ENCODE results near the gene ITGB5. TPM values are rescaled to one million over a fixed set of nuclear protein-coding genes. Genes with fewer than 3 reads are reported as not detected.

The ITGB5 gene
- total RNA-seq, 1 experiment from 2014 or later: 339 TPM

GRCh38 chr3:124745756-124746155 is 141.4 kb downstream of the ITGB5 start:
- ChIA-PET POLR2A (no interaction called here), CTCF (no interaction called here)
- Mint-ChIP-seq H3K9me3 (no peaks in the 10 kb centered on the region), H3K27ac (no peak overlapping the region), H3K4me3 (no peak overlapping the region), H3K27me3 (ENCODE audit: low read depth) (no peaks in the 10 kb centered on the region), H3K4me1 (peaks cover 6% of the 10 kb centered on the region; the same call in 1 of the 2 replicates), H3K36me3 (peaks cover 42% of the 10 kb centered on the region)
- ATAC-seq (no peak), DNase-seq (ENCODE audit: low spot score) (no peak)
- no peak for TF ChIP-seq PRDM15 (CRISPR knock-in tag; IDR thresholded peaks at IDR 0.05)
- TF ChIP-seq TEAD4 (CRISPR knock-in tag; IDR thresholded peaks at IDR 0.05): no peak

- POLR2A ChIA-PET: no interaction called here
- H3K27ac Mint-ChIP-seq: no peak overlapping the region
- no peak for ATAC-seq
- no peaks in the 10 kb centered on the region for H3K4me1 Mint-ChIP-seq
- H3K36me3 Mint-ChIP-seq: peaks cover 69% of the 10 kb centered on the region
- no peak overlapping the region for H3K4me3 Mint-ChIP-seq
- no peaks in the 10 kb centered on the region for H3K27me3 Mint-ChIP-seq (ENCODE audit: low read depth)
- CTCF ChIA-PET: no interaction called here
- no peak for DNase-seq (ENCODE audit: low spot score)
- H3K9me3 Mint-ChIP-seq: no peaks in the 10 kb centered on the region
- TF ChIP-seq NR1H2 (CRISPR knock-in tag; IDR thresholded peaks at IDR 0.05) (no peak), OVOL2 (CRISPR knock-in tag; IDR thresholded peaks at IDR 0.05; ENCODE audit: borderline replicate concordance) (no peak), CREM (CRISPR knock-in tag; IDR thresholded peaks at IDR 0.05) (no peak), ZBTB43 (CRISPR knock-in tag; IDR thresholded peaks at IDR 0.05) (no peak), ZNF281 (CRISPR knock-in tag; IDR thresholded peaks at IDR 0.05) (no peak), ERG (CRISPR knock-in tag; IDR thresholded peaks at IDR 0.05) (no peak), TCF7 (CRISPR knock-in tag; IDR thresholded peaks at IDR 0.05; ENCODE audit: low read depth) (no peak), AFF4 (CRISPR knock-in tag; IDR thresholded peaks at IDR 0.05; ENCODE audit: borderline replicate concordance) (no peak), CREB1 (CRISPR knock-in tag; IDR thresholded peaks at IDR 0.05) (no peak), ZSCAN18 (CRISPR knock-in tag; IDR thresholded peaks at IDR 0.05) (no peak), E2F5 (CRISPR knock-in tag; IDR thresholded peaks at IDR 0.05) (no peak), ETV6 (CRISPR knock-in tag; IDR thresholded peaks at IDR 0.05) (no peak), NFE2L1 (CRISPR knock-in tag; IDR thresholded peaks at IDR 0.05) (no peak), ATF6 (CRISPR knock-in tag; IDR thresholded peaks at IDR 0.05) (no peak), RELA (CRISPR knock-in tag; IDR thresholded peaks at IDR 0.05; ENCODE audit: borderline replicate concordance) (no peak), MYBL2 (CRISPR knock-in tag; IDR thresholded peaks at IDR 0.05) (no peak)
Observed at GRCh38 chr3:124741027-124741426, 146.1 kb downstream of the ITGB5 start.

Data from WTC11 (cell line).